Thoracic aorta (tissue), 2 donors: ENCODE results near the gene WDR38. TPM values are rescaled to one million over a fixed set of nuclear protein-coding genes. Genes with fewer than 3 reads are reported as not detected.

Experiments
- ATAC-seq: fragments of 150-250 bp; one replicate; pipeline ENCODE4 v1.8.0; 2017; ENCODE audit warnings: low read depth; ENCODE audit not compliant: insufficient number of reproducible peaks, low FRiP score
- DNase-seq: peaks from one replicate; pipeline ENCODE4 v3.0.0-alpha.2; 2020; ENCODE audit warnings: low spot score
- H3K27ac ChIP-seq, 2 donors: fragments of 200-600 bp; sonication (generic); 1 replicate in 1 of 2; 2 replicates in 1 of 2; pipeline ENCODE4 v1.5.1; 2016; ENCODE audit warnings: mild to moderate bottlenecking in 2 of 2, moderate library complexity in 2 of 2
- H3K27me3 ChIP-seq: fragments of 200-600 bp; sonication (generic); replicated peaks from 2 replicates; pipeline ENCODE4 v1.6.0; 2016; ENCODE audit warnings: mild to moderate bottlenecking; ENCODE audit not compliant: insufficient read depth
- H3K36me3 ChIP-seq: fragments of 200-600 bp; sonication (generic); one replicate; pipeline ENCODE4 v1.5.1; 2016
- H3K4me1 ChIP-seq, 2 donors: fragments of 200-600 bp; sonication (generic); 1 replicate in 1 of 2; 2 replicates in 1 of 2; pipeline versions ENCODE4 v1.5.1 to v1.6.0; 2016; ENCODE audit warnings: low read depth in 2 of 2, mild to moderate bottlenecking in 1 of 2; ENCODE audit not compliant: control insufficient read depth in 1 of 2
- H3K4me3 ChIP-seq: fragments of 200-600 bp; sonication (generic); 2 replicates; pipeline ENCODE4 v1.5.1; 2016; ENCODE audit warnings: mild to moderate bottlenecking
- H3K9me3 ChIP-seq: fragments of 200-600 bp; sonication (generic); 2 replicates; pipeline ENCODE4 v1.5.1; 2016
- CTCF ChIP-seq: fragments of 200-600 bp; sonication (generic); IDR thresholded peaks from one replicate; pipeline ENCODE4 v1.5.1; 2019; ENCODE audit warnings: antibody characterized with exemption
- total RNA-seq, 2 donors: library from RNA; depleted of rRNA; stranded (reverse); fragments of >200 nt; gene quantifications; one replicate each; pipeline versions ENCODE4 v1.1.0 to v1.2.3, GENCODE V29; 2016

WDR38 gene
- total RNA-seq, 2 donors from 2014 or later = not detected

- Histone ChIP-seq H3K36me3 (peaks cover 62% of the 10 kb centered on the region), H3K4me3 (no peak overlapping the region), H3K9me3 (no peaks in the 10 kb centered on the region), H3K4me1 (no peaks in the 10 kb centered on the region), H3K27me3 (no peaks in the 10 kb centered on the region), H3K27ac (no peak overlapping the region)
- no peak for ATAC-seq
- no peak for DNase-seq
- no peak for TF ChIP-seq CTCF
These were observed 32.3 kb downstream of the WDR38 start for GRCh38 chr9:124885551-124885950.

GRCh38 chr9:124886461-124886860 is 33.2 kb downstream of the WDR38 start:
- ATAC-seq = no peak
- Histone ChIP-seq H3K4me1 (no peaks in the 10 kb centered on the region), H3K36me3 (peaks cover 58% of the 10 kb centered on the region), H3K27me3 (no peaks in the 10 kb centered on the region), H3K9me3 (no peaks in the 10 kb centered on the region), H3K27ac (no peak overlapping the region), H3K4me3 (no peak overlapping the region)
- DNase-seq = no peak
- TF ChIP-seq CTCF = no peak

DNA sequence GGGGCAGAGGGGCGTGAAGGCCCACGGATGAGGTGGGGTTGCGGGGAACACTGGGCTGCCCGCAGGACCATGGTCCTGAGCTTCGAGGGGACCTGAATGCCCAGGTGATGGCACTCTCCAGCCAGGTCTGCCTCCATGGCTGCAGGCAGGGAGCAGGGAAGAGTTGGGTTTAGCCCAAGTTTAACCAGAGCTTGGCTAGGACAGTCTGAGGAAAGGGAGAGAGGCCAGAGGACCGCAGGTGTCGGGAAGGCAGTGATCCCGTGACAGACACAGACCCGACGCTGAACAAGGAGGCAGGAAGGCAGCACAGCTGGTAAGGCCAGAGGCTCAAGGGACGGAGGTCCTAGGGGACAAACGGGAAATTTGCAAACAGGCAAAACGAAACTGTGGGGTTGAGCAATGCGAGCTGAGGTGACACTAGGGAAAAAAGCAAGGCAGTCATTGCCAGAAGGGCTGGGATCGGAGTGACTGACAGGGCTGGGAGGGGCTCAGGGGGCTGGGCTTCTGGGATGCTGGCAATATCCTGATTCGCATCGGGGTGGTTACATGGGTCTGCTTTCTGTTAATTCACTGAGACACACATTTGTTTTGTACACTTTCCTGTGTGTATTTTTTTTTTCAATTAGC is 33.7 kb downstream of the WDR38 start:
- DNase-seq = no peak
- no peaks in the 10 kb centered on the region for H3K4me1 ChIP-seq
- H3K36me3 ChIP-seq = peaks cover 58% of the 10 kb centered on the region
- H3K9me3 ChIP-seq = no peaks in the 10 kb centered on the region
- no peak overlapping the region for H3K27ac ChIP-seq
- no peaks in the 10 kb centered on the region for H3K27me3 ChIP-seq
- no peak overlapping the region for H3K4me3 ChIP-seq
- no peak for ATAC-seq
- no peak for TF ChIP-seq CTCF

DNA sequence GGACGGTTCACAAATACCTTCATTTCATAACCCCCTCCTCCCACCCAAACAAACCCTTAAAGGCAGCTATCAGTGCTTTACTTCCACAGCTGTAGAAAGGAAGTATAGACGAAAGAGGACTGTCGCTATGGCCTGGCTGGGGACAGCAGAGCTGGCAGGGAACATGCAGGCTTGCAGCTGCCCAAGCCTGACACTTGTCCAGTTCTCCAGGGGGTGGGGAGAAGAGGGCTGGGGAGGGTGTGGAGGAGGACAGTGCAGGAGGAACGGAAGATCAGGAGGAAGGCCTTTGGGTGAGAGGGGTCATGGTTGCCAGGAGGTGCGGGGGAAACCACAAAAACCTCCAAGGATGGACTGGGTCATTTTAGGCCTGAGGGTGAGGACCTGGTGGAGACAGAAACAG is 34.6 kb downstream of the WDR38 start:
- Histone ChIP-seq H3K4me3 (no peak overlapping the region), H3K4me1 (no peaks in the 10 kb centered on the region), H3K27ac (no peak overlapping the region), H3K27me3 (no peaks in the 10 kb centered on the region), H3K36me3 (peaks cover 55% of the 10 kb centered on the region), H3K9me3 (no peaks in the 10 kb centered on the region)
- no peak for TF ChIP-seq CTCF
- DNase-seq = no peak
- no peak for ATAC-seq

GRCh38 chr9:124889006-124889405 is 35.7 kb downstream of the WDR38 start:
- ATAC-seq (no peak), DNase-seq (no peak)
- TF ChIP-seq CTCF = no peak
- peaks cover 60% of the 10 kb centered on the region for H3K36me3 ChIP-seq
- H3K4me3 ChIP-seq = no peak overlapping the region
- H3K9me3 ChIP-seq = no peaks in the 10 kb centered on the region
- H3K27me3 ChIP-seq = no peaks in the 10 kb centered on the region
- H3K4me1 ChIP-seq = no peaks in the 10 kb centered on the region
- no peak overlapping the region for H3K27ac ChIP-seq
